ENCODE data around the gene WDR48.

WDR48 gene

DNA sequence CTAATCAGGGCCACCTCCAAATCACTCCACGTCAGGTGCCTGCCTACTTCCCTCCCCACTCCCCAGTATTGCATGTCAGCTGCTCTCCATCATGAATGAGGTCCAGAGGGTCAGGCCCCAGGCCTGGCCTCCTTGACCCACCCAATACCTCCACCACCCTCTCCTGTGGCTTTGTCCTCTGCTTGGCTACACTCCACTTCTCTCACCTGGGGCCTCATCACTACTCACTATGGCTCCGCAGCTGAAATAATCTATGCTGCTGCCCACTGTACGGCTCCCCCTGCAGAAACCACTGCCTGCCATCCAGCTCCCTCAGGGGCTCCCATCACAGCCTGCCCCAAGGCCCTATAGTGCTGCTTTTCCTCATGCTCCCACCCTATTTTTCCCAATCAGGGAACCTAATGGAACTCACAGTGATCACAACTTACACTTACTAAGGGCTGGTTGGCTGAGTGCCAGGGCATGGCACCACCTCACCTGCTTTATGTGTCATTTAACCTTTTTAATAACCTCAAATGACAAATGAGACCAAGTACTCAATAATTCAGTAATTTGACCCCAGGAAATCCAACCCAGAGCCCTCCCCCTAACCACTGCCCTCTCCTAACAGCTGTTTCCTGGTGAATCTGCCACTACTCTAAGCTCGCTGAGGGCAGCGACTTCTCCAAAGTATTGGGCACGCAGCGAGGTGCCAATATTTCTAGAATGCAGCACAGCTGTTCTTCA is 53.3 kb downstream of the WDR48 start:
- TF ChIP-seq, protein P1, sequence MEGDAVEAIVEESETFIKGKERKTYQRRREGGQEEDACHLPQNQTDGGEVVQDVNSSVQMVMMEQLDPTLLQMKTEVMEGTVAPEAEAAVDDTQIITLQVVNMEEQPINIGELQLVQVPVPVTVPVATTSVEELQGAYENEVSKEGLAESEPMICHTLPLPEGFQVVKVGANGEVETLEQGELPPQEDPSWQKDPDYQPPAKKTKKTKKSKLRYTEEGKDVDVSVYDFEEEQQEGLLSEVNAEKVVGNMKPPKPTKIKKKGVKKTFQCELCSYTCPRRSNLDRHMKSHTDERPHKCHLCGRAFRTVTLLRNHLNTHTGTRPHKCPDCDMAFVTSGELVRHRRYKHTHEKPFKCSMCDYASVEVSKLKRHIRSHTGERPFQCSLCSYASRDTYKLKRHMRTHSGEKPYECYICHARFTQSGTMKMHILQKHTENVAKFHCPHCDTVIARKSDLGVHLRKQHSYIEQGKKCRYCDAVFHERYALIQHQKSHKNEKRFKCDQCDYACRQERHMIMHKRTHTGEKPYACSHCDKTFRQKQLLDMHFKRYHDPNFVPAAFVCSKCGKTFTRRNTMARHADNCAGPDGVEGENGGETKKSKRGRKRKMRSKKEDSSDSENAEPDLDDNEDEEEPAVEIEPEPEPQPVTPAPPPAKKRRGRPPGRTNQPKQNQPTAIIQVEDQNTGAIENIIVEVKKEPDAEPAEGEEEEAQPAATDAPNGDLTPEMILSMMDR (conservative IDR thresholded peaks at IDR 0.05; ENCODE audit: low read depth, low read length): no peak
- H3K4me3 ChIP-seq (ENCODE audit: low read depth, low read length): no peak overlapping the region
- no peak for DNase-seq (ENCODE audit: low read depth)

DNA sequence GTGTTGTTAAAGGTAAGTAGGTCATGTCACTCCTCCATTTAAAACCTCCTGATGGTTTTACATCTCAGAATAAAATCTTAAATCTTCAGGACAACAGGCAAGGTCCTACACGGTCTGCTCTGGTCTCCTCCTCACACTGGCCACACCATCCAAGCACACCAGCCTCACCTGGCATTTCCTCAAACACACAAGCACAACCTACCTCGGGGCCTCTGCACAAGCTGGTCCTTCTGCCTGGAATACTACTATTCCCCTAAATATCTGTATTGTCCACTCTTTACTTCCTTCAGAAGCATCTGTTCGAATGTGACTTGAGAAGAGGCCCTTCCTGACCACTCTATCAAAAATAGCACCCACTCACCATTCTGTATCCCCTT is 53.9 kb downstream of the WDR48 start:
- H3K4me3 ChIP-seq (ENCODE audit: low read depth, low read length): peak overlapping the region; percentile 92
- DNase-seq (ENCODE audit: low read depth): no peak
- TF ChIP-seq, protein P1 (conservative IDR thresholded peaks at IDR 0.05; ENCODE audit: low read depth, low read length): no peak

DNA sequence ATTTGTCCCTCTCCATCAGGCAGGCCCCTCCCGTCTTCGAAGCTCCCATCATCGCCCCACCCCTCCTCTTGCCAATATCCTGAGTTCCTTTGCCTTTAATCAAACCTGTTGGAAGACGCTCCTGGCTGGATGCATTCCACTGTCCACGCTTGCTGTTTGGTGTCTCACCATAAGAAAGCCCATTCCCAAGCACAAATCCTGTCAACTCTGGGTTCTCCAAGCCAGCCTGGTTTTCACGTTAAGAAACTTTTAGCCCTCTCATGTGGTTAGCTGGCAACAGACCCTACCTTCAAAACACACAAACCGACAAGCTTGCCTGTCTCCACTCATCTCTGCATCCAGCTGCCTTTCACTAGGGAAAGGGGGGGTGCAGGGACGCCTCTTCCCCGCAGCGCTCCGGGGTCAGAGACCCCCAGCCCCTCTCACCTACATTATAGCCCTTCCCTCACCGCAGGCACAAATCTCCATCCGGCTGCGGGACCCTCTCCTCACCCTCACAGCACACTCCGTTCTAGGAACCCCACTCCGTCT is 54.5 kb downstream of the WDR48 start:
- TF ChIP-seq, protein P1 (conservative IDR thresholded peaks at IDR 0.05; ENCODE audit: low read depth, low read length): no peak
- DNase-seq (ENCODE audit: low read depth): peak; percentile 62

DNA sequence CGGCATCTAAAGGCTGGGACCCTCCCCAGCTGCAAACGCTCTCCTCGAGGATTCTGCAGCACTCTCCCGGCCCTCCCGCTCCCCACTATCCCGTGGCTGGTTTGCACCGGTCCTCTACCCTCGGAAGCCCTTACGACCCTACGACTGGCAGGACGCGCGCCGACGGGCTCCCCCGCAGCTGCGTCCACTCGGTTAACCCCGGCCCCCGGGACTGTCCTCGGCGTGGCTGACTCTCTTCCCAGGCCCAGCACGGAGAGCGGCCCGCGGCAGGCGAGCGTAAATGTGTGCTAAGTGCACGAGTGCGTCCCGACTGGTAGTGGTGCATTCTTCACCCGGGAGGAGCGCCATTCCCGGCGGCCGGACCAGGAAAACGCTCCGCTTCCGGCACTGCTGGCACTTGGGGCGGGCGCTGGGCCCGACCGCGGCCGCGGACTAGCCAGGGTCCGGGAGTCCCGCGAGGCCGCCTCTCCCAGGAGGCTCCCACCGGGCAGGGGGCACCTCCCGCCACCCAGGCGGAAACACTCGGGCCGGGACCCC is 55.1 kb downstream of the WDR48 start:
- H3K4me3 ChIP-seq (ENCODE audit: low read depth, low read length): peak overlapping the region; percentile 92
- TF ChIP-seq, protein P1 (conservative IDR thresholded peaks at IDR 0.05; ENCODE audit: low read depth, low read length): no peak
- DNase-seq (ENCODE audit: low read depth): peak; percentile 51

More for the DNA sequence above, 54.5 kb downstream of the WDR48 start:
- peak overlapping the region; percentile 92 for H3K4me3 ChIP-seq (ENCODE audit: low read depth, low read length)

DNA sequence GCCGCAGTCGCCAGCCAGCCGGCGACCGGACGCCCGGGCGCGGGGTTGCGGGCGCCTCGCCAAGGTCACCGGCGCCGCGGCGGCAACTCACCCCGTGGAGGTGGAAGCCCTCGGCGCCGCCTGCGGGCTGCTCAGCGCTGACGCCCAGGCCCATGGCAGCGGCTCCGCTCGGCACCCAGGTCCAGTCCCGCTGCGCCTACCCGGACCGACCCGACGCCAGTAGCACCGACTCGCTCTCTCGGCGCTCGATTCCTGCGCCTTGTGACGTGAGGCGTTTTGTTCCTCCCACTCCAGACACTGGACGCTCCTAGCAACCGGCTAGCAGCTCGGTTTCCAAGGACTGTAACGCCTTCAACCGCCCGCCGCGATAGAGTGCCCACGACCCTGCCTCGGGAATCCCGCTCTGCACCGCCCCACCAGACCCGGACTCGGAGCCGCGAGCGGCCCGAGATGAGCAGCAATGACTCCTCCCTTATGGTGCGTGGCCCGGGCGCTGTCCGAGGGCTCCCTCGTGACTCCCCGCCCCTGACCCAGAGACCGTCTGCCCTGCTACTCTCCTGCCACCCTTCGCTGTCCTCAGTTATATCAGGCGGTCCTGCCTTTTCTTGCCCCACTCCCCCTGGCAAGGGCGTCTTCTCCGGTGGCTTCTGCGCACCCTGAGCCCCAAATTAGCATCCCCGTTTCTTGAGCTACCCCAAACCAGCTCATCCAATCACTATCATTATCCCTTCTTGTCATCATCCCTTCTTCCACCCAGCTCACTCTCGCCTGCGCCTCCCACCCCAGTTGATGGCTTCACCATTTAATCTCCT is 55.8 kb downstream of the WDR48 start, which contains the start of the genes GORASP1 and TTC21A:
GORASP1 (minus strand) TSS at position 240 of the 812 bp plus-strand sequence; CDS start at position 154, 86 bp downstream.
TTC21A (plus strand) TSS at position 293 of the 812 bp plus-strand sequence; CDS start at position 451, 158 bp downstream.
- DNase-seq (ENCODE audit: low read depth): peak; percentile 90
- peak within 1 kb of the TSS; percentile 92 for H3K4me3 ChIP-seq (ENCODE audit: low read depth, low read length)
- TF ChIP-seq, protein P1 (conservative IDR thresholded peaks at IDR 0.05; ENCODE audit: low read depth, low read length): no peak

DNA sequence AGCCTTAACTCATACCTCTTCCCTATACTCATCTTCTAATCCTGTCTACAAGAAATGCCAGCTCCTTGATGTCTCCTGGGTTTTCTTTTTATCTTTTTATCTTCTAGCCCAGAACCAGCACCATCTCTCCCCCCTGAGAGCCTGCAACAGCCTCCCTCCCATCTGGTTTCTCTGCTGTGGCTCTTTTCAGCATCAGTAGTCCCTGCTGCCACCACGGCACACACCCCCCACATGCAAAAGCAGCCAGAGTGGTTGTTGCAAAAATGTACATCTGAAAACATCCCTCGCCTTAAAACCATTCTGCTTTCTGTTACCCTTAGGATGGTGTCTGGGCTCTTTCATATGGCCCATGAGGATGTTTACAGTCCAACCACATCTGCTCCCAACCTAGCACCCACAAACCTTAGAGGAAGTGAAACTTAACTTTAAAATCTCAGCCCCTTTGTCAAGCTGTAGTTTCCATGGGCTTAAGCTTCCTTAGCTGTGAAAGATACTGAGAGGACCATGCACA is 56.4 kb downstream of the WDR48 start:
- H3K4me3 ChIP-seq (ENCODE audit: low read depth, low read length): peak overlapping the region; percentile 92
- TF ChIP-seq, protein P1 (conservative IDR thresholded peaks at IDR 0.05; ENCODE audit: low read depth, low read length): no peak
- DNase-seq (ENCODE audit: low read depth): no peak

Data from choroid plexus epithelial cell (primary cell).